Fibroblast of the aortic adventitia (primary cell): ENCODE data around the gene PC. TPM values are rescaled to one million over a fixed set of nuclear protein-coding genes. Genes with fewer than 3 reads are reported as not detected.

Experiments
- DNase-seq: peaks from one replicate; pipeline ENCODE4 v3.0.0-alpha.2; 2010; ENCODE audit warnings: low read depth
- H3K4me3 ChIP-seq: 2 replicates; pipeline ENCODE4 v1.5.1; 2011; ENCODE audit warnings: low read depth, mild to moderate bottlenecking, control low read depth, low read length, moderate library complexity
- CTCF ChIP-seq: IDR thresholded peaks from 2 replicates; pipeline ENCODE4 v1.5.1; 2011; ENCODE audit warnings: mild to moderate bottlenecking, low read length, control low read depth, inconsistent platforms; ENCODE audit not compliant: insufficient read depth
- total RNA-seq: library from RNA; depleted of rRNA; stranded (reverse); fragments of >200 nt; gene quantifications from 2 replicates; pipeline ENCODE4 v1.2.3, GENCODE V29; 2012; ENCODE audit warnings: low replicate concordance

The PC gene
- total RNA-seq, 1 donor = 12.7 TPM

GRCh38 chr11:66978229-66978628 lies 20.0 kb upstream of the PC start:
- DNase-seq = no peak
- TF ChIP-seq CTCF = no peak
- H3K4me3 ChIP-seq = no peak overlapping the region

- DNase-seq = no peak
- TF ChIP-seq CTCF = no peak
- no peak overlapping the region for H3K4me3 ChIP-seq
Observed at GRCh38 chr11:66976925-66977324, 18.7 kb upstream of the PC start.

- TF ChIP-seq CTCF = peak; percentile 85
- DNase-seq = no peak
Observed at GRCh38 chr11:66976028-66976467, 17.9 kb upstream of the PC start.

GRCh38 chr11:66975405-66976027 lies 17.3 kb upstream of the PC start:
- TF ChIP-seq CTCF = no peak

More at GRCh38 chr11:66976028-66976467, 17.9 kb upstream of the PC start:
- no peak overlapping the region for H3K4me3 ChIP-seq

GRCh38 chr11:66974724-66975404 lies 16.7 kb upstream of the PC start, which contains the start of gene C11orf86:
Gene C11orf86, plus strand, starts transcription at chr11:66975304. Its CDS starts 59 bp downstream, at chr11:66975363.
- no peak for DNase-seq
- no peak for TF ChIP-seq CTCF
- no peak within 1 kb of the TSS for H3K4me3 ChIP-seq

More at GRCh38 chr11:66975405-66976027, 17.3 kb upstream of the PC start:
- no peak for DNase-seq
- H3K4me3 ChIP-seq = no peak overlapping the region

GRCh38 chr11:66973956-66974580 lies 15.9 kb upstream of the PC start:
- no peak for TF ChIP-seq CTCF
- DNase-seq = peak; percentile 49
- no peak overlapping the region for H3K4me3 ChIP-seq
